NCI-H69 (cell line): ENCODE results near the gene LDLRAD4.

Experiments
- DNase-seq: peaks from one replicate; lab custom pipeline; 2025; lab: John Stamatoyannopoulos, UW

Gene LDLRAD4

GRCh38 chr18:13574761-13575160, 356.2 kb downstream of the LDLRAD4 start:
- no peak for DNase-seq

GRCh38 chr18:13576598-13576997, 358.0 kb downstream of the LDLRAD4 start:
- DNase-seq, result no peak

- no peak for DNase-seq
Observed at GRCh38 chr18:13577091-13577697, 358.6 kb downstream of the LDLRAD4 start.

- DNase-seq, result no peak
Observed at GRCh38 chr18:13577781-13578180, 359.2 kb downstream of the LDLRAD4 start.

- no peak for DNase-seq
Observed at GRCh38 chr18:13578400-13578799, 359.8 kb downstream of the LDLRAD4 start.

- no peak for DNase-seq
Observed at GRCh38 chr18:13579874-13580273, 361.3 kb downstream of the LDLRAD4 start.

- no peak for DNase-seq
Observed at GRCh38 chr18:13580351-13580750, 361.8 kb downstream of the LDLRAD4 start.

- no peak for DNase-seq
Observed at GRCh38 chr18:13580991-13581390, 362.4 kb downstream of the LDLRAD4 start.

GRCh38 chr18:13581496-13582177, 363.1 kb downstream of the LDLRAD4 start:
- no peak for DNase-seq

- DNase-seq, result no peak
Observed at GRCh38 chr18:13582178-13582670, 363.7 kb downstream of the LDLRAD4 start.

GRCh38 chr18:13583576-13584550, 365.3 kb downstream of the LDLRAD4 start:
- DNase-seq, result no peak

- no peak for DNase-seq
Observed at GRCh38 chr18:13584825-13585224, 366.3 kb downstream of the LDLRAD4 start.

- no peak for DNase-seq
Observed at GRCh38 chr18:13585379-13586153, 367.0 kb downstream of the LDLRAD4 start.

GRCh38 chr18:13587001-13587400, 368.4 kb downstream of the LDLRAD4 start:
- no peak for DNase-seq

GRCh38 chr18:13587477-13587876, 368.9 kb downstream of the LDLRAD4 start:
- no peak for DNase-seq

GRCh38 chr18:13587937-13588336, 369.4 kb downstream of the LDLRAD4 start:
- no peak for DNase-seq

GRCh38 chr18:13589316-13589715, 370.8 kb downstream of the LDLRAD4 start:
- DNase-seq, result no peak

GRCh38 chr18:13589943-13590342, 371.4 kb downstream of the LDLRAD4 start:
- no peak for DNase-seq

- DNase-seq, result no peak
Observed at GRCh38 chr18:13592246-13592645, 373.7 kb downstream of the LDLRAD4 start.

- DNase-seq, result no peak
Observed at GRCh38 chr18:13594551-13594950, 376.0 kb downstream of the LDLRAD4 start.

GRCh38 chr18:13597068-13597467, 378.5 kb downstream of the LDLRAD4 start:
- no peak for DNase-seq

GRCh38 chr18:13598591-13598990, 380.0 kb downstream of the LDLRAD4 start:
- no peak for DNase-seq
